Measurements from ENCODE around the gene PAPOLB. TPM values are rescaled to one million over a fixed set of nuclear protein-coding genes. Genes with fewer than 3 reads are reported as not detected.

Gene PAPOLB
- polyA plus RNA-seq, 1 donor: 0.03 TPM

- Histone ChIP-seq H3K4me1 (ENCODE audit: control insufficient read depth, insufficient read depth, low read length) (no peaks in the 10 kb centered on the region), H3K27me3 (ENCODE audit: control insufficient read depth, insufficient read depth, low read length) (peaks cover 28% of the 10 kb centered on the region), H3K27ac (ENCODE audit: low read length) (no peak overlapping the region), H3K36me3 (ENCODE audit: control insufficient read depth, insufficient read depth, low read length) (no peaks in the 10 kb centered on the region), H3K9me3 (ENCODE audit: control insufficient read depth, low read depth, low read length) (peaks cover 8% of the 10 kb centered on the region), H3K4me3 (ENCODE audit: low read length) (peak overlapping the region; percentile 16)
- WGBS (ENCODE audit: insufficient coverage, low lambda C conversion rate): no CpG with 5 or more reads among the region's 11 CpGs
- no peak for DNase-seq
These were observed 603 bp downstream of the PAPOLB start for GRCh38 chr7:4861227-4861626.

GRCh38 chr7:4857189-4857588, 4.6 kb downstream of the PAPOLB start:
- no peak overlapping the region for H3K4me3 ChIP-seq (ENCODE audit: low read length)
- 90% methylated on average over 3 of the region's 3 CpGs for WGBS (ENCODE audit: insufficient coverage, low lambda C conversion rate)
- no peaks in the 10 kb centered on the region for H3K4me1 ChIP-seq (ENCODE audit: control insufficient read depth, insufficient read depth, low read length)
- H3K36me3 ChIP-seq (ENCODE audit: control insufficient read depth, insufficient read depth, low read length): no peaks in the 10 kb centered on the region
- no peak overlapping the region for H3K27ac ChIP-seq (ENCODE audit: low read length)
- H3K27me3 ChIP-seq (ENCODE audit: control insufficient read depth, insufficient read depth, low read length): peaks cover 24% of the 10 kb centered on the region
- peaks cover 8% of the 10 kb centered on the region for H3K9me3 ChIP-seq (ENCODE audit: control insufficient read depth, low read depth, low read length)
- no peak for DNase-seq

GRCh38 chr7:4856336-4857057, 5.3 kb downstream of the PAPOLB start:
- H3K4me3 ChIP-seq (ENCODE audit: low read length): no peak overlapping the region
- H3K36me3 ChIP-seq (ENCODE audit: control insufficient read depth, insufficient read depth, low read length): no peaks in the 10 kb centered on the region
- H3K27me3 ChIP-seq (ENCODE audit: control insufficient read depth, insufficient read depth, low read length): peaks cover 17% of the 10 kb centered on the region
- no peak for DNase-seq
- WGBS (ENCODE audit: insufficient coverage, low lambda C conversion rate): no CpG with 5 or more reads among the region's 10 CpGs
- H3K4me1 ChIP-seq (ENCODE audit: control insufficient read depth, insufficient read depth, low read length): no peaks in the 10 kb centered on the region
- H3K9me3 ChIP-seq (ENCODE audit: control insufficient read depth, low read depth, low read length): peaks cover under 1% of the 10 kb centered on the region
- H3K27ac ChIP-seq (ENCODE audit: low read length): no peak overlapping the region

- no peak for DNase-seq
- WGBS (ENCODE audit: insufficient coverage, low lambda C conversion rate): 88% methylated on average over 3 of the region's 6 CpGs
- Histone ChIP-seq H3K27me3 (ENCODE audit: control insufficient read depth, insufficient read depth, low read length) (peaks cover 2% of the 10 kb centered on the region), H3K4me3 (ENCODE audit: low read length) (no peak overlapping the region), H3K4me1 (ENCODE audit: control insufficient read depth, insufficient read depth, low read length) (no peaks in the 10 kb centered on the region), H3K36me3 (ENCODE audit: control insufficient read depth, insufficient read depth, low read length) (no peaks in the 10 kb centered on the region), H3K27ac (ENCODE audit: low read length) (no peak overlapping the region), H3K9me3 (ENCODE audit: control insufficient read depth, low read depth, low read length) (peaks cover 2% of the 10 kb centered on the region)
These were observed 6.9 kb downstream of the PAPOLB start for GRCh38 chr7:4854916-4855315.

GRCh38 chr7:4851459-4852422, 10.1 kb downstream of the PAPOLB start:
- WGBS (ENCODE audit: insufficient coverage, low lambda C conversion rate): 94% methylated on average over 3 of the region's 6 CpGs
- no peak for DNase-seq
- Histone ChIP-seq H3K36me3 (ENCODE audit: control insufficient read depth, insufficient read depth, low read length) (no peaks in the 10 kb centered on the region), H3K9me3 (ENCODE audit: control insufficient read depth, low read depth, low read length) (peaks cover 2% of the 10 kb centered on the region), H3K27me3 (ENCODE audit: control insufficient read depth, insufficient read depth, low read length) (peaks cover 2% of the 10 kb centered on the region), H3K27ac (ENCODE audit: low read length) (no peak overlapping the region), H3K4me3 (ENCODE audit: low read length) (no peak overlapping the region), H3K4me1 (ENCODE audit: control insufficient read depth, insufficient read depth, low read length) (no peaks in the 10 kb centered on the region)

- H3K9me3 ChIP-seq (ENCODE audit: control insufficient read depth, low read depth, low read length): peaks cover 2% of the 10 kb centered on the region
- no peak for DNase-seq
- WGBS (ENCODE audit: insufficient coverage, low lambda C conversion rate): no CpG with 5 or more reads among the region's 8 CpGs
- H3K27me3 ChIP-seq (ENCODE audit: control insufficient read depth, insufficient read depth, low read length): peaks cover 3% of the 10 kb centered on the region
- H3K36me3 ChIP-seq (ENCODE audit: control insufficient read depth, insufficient read depth, low read length): no peaks in the 10 kb centered on the region
- no peak overlapping the region for H3K27ac ChIP-seq (ENCODE audit: low read length)
- no peaks in the 10 kb centered on the region for H3K4me1 ChIP-seq (ENCODE audit: control insufficient read depth, insufficient read depth, low read length)
- H3K4me3 ChIP-seq (ENCODE audit: low read length): no peak overlapping the region
These were observed 11.5 kb downstream of the PAPOLB start for GRCh38 chr7:4850262-4850795.

GRCh38 chr7:4849390-4849789, 12.4 kb downstream of the PAPOLB start:
- 83% methylated on average over 1 of the region's 4 CpGs for WGBS (ENCODE audit: insufficient coverage, low lambda C conversion rate)
- H3K4me3 ChIP-seq (ENCODE audit: low read length): no peak overlapping the region
- no peaks in the 10 kb centered on the region for H3K36me3 ChIP-seq (ENCODE audit: control insufficient read depth, insufficient read depth, low read length)
- peaks cover 3% of the 10 kb centered on the region for H3K27me3 ChIP-seq (ENCODE audit: control insufficient read depth, insufficient read depth, low read length)
- H3K27ac ChIP-seq (ENCODE audit: low read length): no peak overlapping the region
- H3K9me3 ChIP-seq (ENCODE audit: control insufficient read depth, low read depth, low read length): peaks cover 2% of the 10 kb centered on the region
- no peak for DNase-seq
- no peaks in the 10 kb centered on the region for H3K4me1 ChIP-seq (ENCODE audit: control insufficient read depth, insufficient read depth, low read length)

GRCh38 chr7:4845740-4846142, 16.1 kb downstream of the PAPOLB start:
- no peak for DNase-seq
- Histone ChIP-seq H3K27ac (ENCODE audit: low read length) (no peak overlapping the region), H3K36me3 (ENCODE audit: control insufficient read depth, insufficient read depth, low read length) (no peaks in the 10 kb centered on the region), H3K4me3 (ENCODE audit: low read length) (no peak overlapping the region), H3K4me1 (ENCODE audit: control insufficient read depth, insufficient read depth, low read length) (no peaks in the 10 kb centered on the region), H3K27me3 (ENCODE audit: control insufficient read depth, insufficient read depth, low read length) (peaks cover 3% of the 10 kb centered on the region), H3K9me3 (ENCODE audit: control insufficient read depth, low read depth, low read length) (peaks cover 2% of the 10 kb centered on the region)
- WGBS (ENCODE audit: insufficient coverage, low lambda C conversion rate): no CpG with 5 or more reads among the region's 18 CpGs

- no peaks in the 10 kb centered on the region for H3K36me3 ChIP-seq (ENCODE audit: control insufficient read depth, insufficient read depth, low read length)
- peak in 1 of 2 donors; percentile 30 for DNase-seq
- H3K27me3 ChIP-seq (ENCODE audit: control insufficient read depth, insufficient read depth, low read length): peaks cover 3% of the 10 kb centered on the region
- no peak overlapping the region for H3K4me3 ChIP-seq (ENCODE audit: low read length)
- H3K27ac ChIP-seq (ENCODE audit: low read length): no peak overlapping the region
- no peaks in the 10 kb centered on the region for H3K4me1 ChIP-seq (ENCODE audit: control insufficient read depth, insufficient read depth, low read length)
- no peaks in the 10 kb centered on the region for H3K9me3 ChIP-seq (ENCODE audit: control insufficient read depth, low read depth, low read length)
- WGBS (ENCODE audit: insufficient coverage, low lambda C conversion rate): 80% methylated on average over 1 of the region's 22 CpGs
These were observed 19.3 kb downstream of the PAPOLB start for GRCh38 chr7:4842319-4843064.

- no peaks in the 10 kb centered on the region for H3K4me1 ChIP-seq (ENCODE audit: control insufficient read depth, insufficient read depth, low read length)
- H3K4me3 ChIP-seq (ENCODE audit: low read length): no peak overlapping the region
- no CpG with 5 or more reads among the region's 13 CpGs for WGBS (ENCODE audit: insufficient coverage, low lambda C conversion rate)
- H3K36me3 ChIP-seq (ENCODE audit: control insufficient read depth, insufficient read depth, low read length): no peaks in the 10 kb centered on the region
- peaks cover 3% of the 10 kb centered on the region for H3K27me3 ChIP-seq (ENCODE audit: control insufficient read depth, insufficient read depth, low read length)
- no peak overlapping the region for H3K27ac ChIP-seq (ENCODE audit: low read length)
- no peaks in the 10 kb centered on the region for H3K9me3 ChIP-seq (ENCODE audit: control insufficient read depth, low read depth, low read length)
- no peak for DNase-seq
These were observed 20.0 kb downstream of the PAPOLB start for GRCh38 chr7:4841836-4842235.

Data from large intestine (tissue), 3 donors.